ENCODE measurements around the gene VMP1.
"Not testable (repeated sequence)": the region's sequence is repeated elsewhere in the genome, so short reads cannot be mapped to it uniquely, and the experiment has no call there.

VMP1 gene

GRCh38 chr17:59810894-59811153, 103.4 kb downstream of the VMP1 start:
- DNase-seq (ENCODE audit: low read depth in 3 of 3): no peak

- DNase-seq (ENCODE audit: low read depth in 3 of 3): no peak
These were observed 103.8 kb downstream of the VMP1 start for GRCh38 chr17:59811209-59811608.

- DNase-seq (ENCODE audit: low read depth in 3 of 3): no peak
These were observed 104.7 kb downstream of the VMP1 start for GRCh38 chr17:59812139-59812538.

GRCh38 chr17:59814276-59814675, 106.8 kb downstream of the VMP1 start:
- no peak for DNase-seq (ENCODE audit: low read depth in 3 of 3)

GRCh38 chr17:59814685-59815084, 107.2 kb downstream of the VMP1 start:
- no peak for DNase-seq (ENCODE audit: low read depth in 3 of 3)

- DNase-seq (ENCODE audit: low read depth in 3 of 3): no peak
These were observed 108.5 kb downstream of the VMP1 start for GRCh38 chr17:59815965-59816364.

- DNase-seq (ENCODE audit: low read depth in 3 of 3): no peak
These were observed 118.3 kb downstream of the VMP1 start for GRCh38 chr17:59825533-59826322.

- DNase-seq (ENCODE audit: low read depth in 3 of 3): no peak
These were observed 119.4 kb downstream of the VMP1 start for GRCh38 chr17:59826706-59827453.

GRCh38 chr17:59827721-59828477, 120.4 kb downstream of the VMP1 start:
- DNase-seq (ENCODE audit: low read depth in 3 of 3): no peak

- DNase-seq (ENCODE audit: low read depth in 3 of 3): no peak
These were observed 121.0 kb downstream of the VMP1 start for GRCh38 chr17:59828478-59828760.

- not testable (repeated sequence) for DNase-seq (ENCODE audit: low read depth in 3 of 3)
These were observed 121.4 kb downstream of the VMP1 start for GRCh38 chr17:59828819-59829216.

- DNase-seq (ENCODE audit: low read depth in 3 of 3): no peak
These were observed 122.0 kb downstream of the VMP1 start for GRCh38 chr17:59829217-59830006.

- DNase-seq (ENCODE audit: low read depth in 3 of 3): no peak
These were observed 122.7 kb downstream of the VMP1 start for GRCh38 chr17:59830007-59830630.

GRCh38 chr17:59830846-59831486, 123.5 kb downstream of the VMP1 start:
- no peak for DNase-seq (ENCODE audit: low read depth in 3 of 3)

- no peak for DNase-seq (ENCODE audit: low read depth in 3 of 3)
These were observed 125.5 kb downstream of the VMP1 start for GRCh38 chr17:59832883-59833379.

- peak in 1 of 3 experiments; percentile 59 for DNase-seq (ENCODE audit: low read depth in 3 of 3)
These were observed 130.0 kb downstream of the VMP1 start for GRCh38 chr17:59837308-59838051.

GRCh38 chr17:59838052-59838916, 130.8 kb downstream of the VMP1 start:
- DNase-seq (ENCODE audit: low read depth in 3 of 3): no peak

GRCh38 chr17:59839651-59840328, 132.3 kb downstream of the VMP1 start:
- DNase-seq (ENCODE audit: low read depth in 3 of 3): no peak
